CD14-positive monocyte (primary cell): ENCODE measurements around the gene CLN5. TPM values are rescaled to one million over a fixed set of nuclear protein-coding genes. Genes with fewer than 3 reads are reported as not detected.
"Not testable (repeated sequence)": the region's sequence is repeated elsewhere in the genome, so short reads cannot be mapped to it uniquely, and the experiment has no call there.

Experiments
- DNase-seq, 3 donors: peaks; one replicate each; pipeline ENCODE4 v3.0.0-alpha.2; 2011 to 2022
- H2AFZ ChIP-seq: 2 replicates; pipeline ENCODE4 v1.6.0; 2012; ENCODE audit warnings: mild to moderate bottlenecking, low read depth, low read length, inconsistent platforms; ENCODE audit not compliant: insufficient read depth, poor library complexity, severe bottlenecking
- H3K27ac ChIP-seq, 2 donors: 1 replicate in 1 of 2; 2 replicates in 1 of 2; pipeline ENCODE4 v1.5.1; 2012 to 2013; ENCODE audit warnings: low read length in 2 of 2, control low read depth in 1 of 2, inconsistent platforms in 1 of 2, low read depth in 1 of 2, mild to moderate bottlenecking in 1 of 2
- H3K27me3 ChIP-seq, 2 donors: one replicate each; pipeline versions ENCODE4 v1.6.0 to v1.6.1; 2011 to 2013; ENCODE audit warnings: low read length in 2 of 2; ENCODE audit not compliant: control insufficient read depth in 2 of 2, insufficient read depth in 2 of 2
- H3K36me3 ChIP-seq, 2 donors: replicated peaks in 1 of 2; 1 replicate in 1 of 2; 2 replicates in 1 of 2; pipeline versions ENCODE4 v1.5.1 to v1.6.1; 2012 to 2013; ENCODE audit warnings: low read length in 2 of 2, control low read depth in 1 of 2, inconsistent platforms in 1 of 2, mild to moderate bottlenecking in 1 of 2; ENCODE audit not compliant: insufficient read depth in 2 of 2, control insufficient read depth in 1 of 2
- H3K4me1 ChIP-seq, 2 donors: 1 replicate in 1 of 2; 2 replicates in 1 of 2; pipeline versions ENCODE4 v1.5.1 to v1.6.1; 2012 to 2013; ENCODE audit warnings: low read length in 2 of 2, control low read depth in 1 of 2, inconsistent platforms in 1 of 2, mild to moderate bottlenecking in 1 of 2, moderate library complexity in 1 of 2; ENCODE audit not compliant: insufficient read depth in 2 of 2, control insufficient read depth in 1 of 2
- H3K4me2 ChIP-seq: replicated peaks from 2 replicates; pipeline ENCODE3; 2012; ENCODE audit warnings: low read length, moderate library complexity, mild to moderate bottlenecking; ENCODE audit not compliant: poor library complexity, severe bottlenecking; ENCODE audit errors: extremely low read depth
- H3K4me3 ChIP-seq, 3 experiments: fragments of 200-600 bp in 1 of 3; sonication (generic) in 1 of 3; replicated peaks in 1 of 3; 1 replicate in 2 of 3; 2 replicates in 1 of 3; pipeline ENCODE4 v1.5.1; 2011 to 2013; ENCODE audit warnings: low read length in 3 of 3, mild to moderate bottlenecking in 3 of 3, control low read depth in 2 of 3, low read depth in 2 of 3, inconsistent platforms in 1 of 3, moderate library complexity in 1 of 3
- H3K79me2 ChIP-seq: 2 replicates; pipeline ENCODE4 v1.6.0; 2012; ENCODE audit warnings: mild to moderate bottlenecking, control low read depth, inconsistent platforms, low read length, moderate library complexity; ENCODE audit not compliant: insufficient read depth
- H3K9ac ChIP-seq: 2 replicates; pipeline ENCODE4 v1.6.0; 2017; ENCODE audit warnings: low read length, mild to moderate bottlenecking; ENCODE audit not compliant: insufficient read depth, poor library complexity, severe bottlenecking
- H3K9me3 ChIP-seq, 2 donors: replicated peaks in 1 of 2; 1 replicate in 1 of 2; 2 replicates in 1 of 2; pipeline versions ENCODE4 v1.5.1 to v1.6.1; 2012 to 2013; ENCODE audit warnings: low read length in 2 of 2, control low read depth in 1 of 2; ENCODE audit not compliant: control insufficient read depth in 1 of 2, insufficient read depth in 1 of 2
- H4K20me1 ChIP-seq: 2 replicates; pipeline ENCODE4 v1.6.0; 2012; ENCODE audit warnings: mild to moderate bottlenecking, low read length, control low read depth, moderate library complexity; ENCODE audit not compliant: insufficient read depth
- H3K27ac Mint-ChIP-seq, 7 donors: one replicate each; pipeline ENCODE4 v1.8.0; 2020; ENCODE audit warnings: mild to moderate bottlenecking in 7 of 7, mixed read lengths in 7 of 7, moderate library complexity in 6 of 7, inconsistent platforms in 2 of 7
- H3K27me3 Mint-ChIP-seq, 3 donors: one replicate each; pipeline ENCODE4 v1.8.0; 2021 to 2022; ENCODE audit warnings: low read depth in 3 of 3, mild to moderate bottlenecking in 3 of 3, mixed read lengths in 3 of 3, moderate library complexity in 3 of 3, inconsistent platforms in 1 of 3
- H3K36me3 Mint-ChIP-seq, 2 donors: one replicate each; pipeline ENCODE4 v1.8.0; 2020; ENCODE audit warnings: mixed read lengths in 2 of 2, inconsistent platforms in 1 of 2, mild to moderate bottlenecking in 1 of 2
- H3K4me1 Mint-ChIP-seq: one replicate; pipeline ENCODE4 v1.8.0; 2020; ENCODE audit warnings: mild to moderate bottlenecking, mixed read lengths
- H3K4me3 Mint-ChIP-seq, 2 donors: one replicate each; pipeline ENCODE4 v1.8.0; 2020; ENCODE audit warnings: mild to moderate bottlenecking in 2 of 2, mixed read lengths in 2 of 2, moderate library complexity in 1 of 2
- H3K9me3 Mint-ChIP-seq, 7 donors: one replicate each; pipeline ENCODE4 v1.8.0; 2020 to 2022; ENCODE audit warnings: mixed read lengths in 7 of 7, mild to moderate bottlenecking in 6 of 7, moderate library complexity in 6 of 7, inconsistent platforms in 2 of 7
- WGBS: methylation state at CpG from one replicate; pipeline ENCODE4 v1.1.5; 2013; ENCODE audit warnings: missing lambda C conversion rate; ENCODE audit not compliant: insufficient coverage; 5-methylcytosine and 5-hydroxymethylcytosine counted together
- intact Hi-C, 2 donors: fragments of 100-400 bp; cut with micrococcal nuclease; formaldehyde crosslinking; loops; one replicate each; pipeline versions ENCODE4 v1.15.0 to v1.15.1; 2023
- polyA plus RNA-seq, 3 donors: library from polyadenylated mRNA; depleted of rRNA in 1 of 3; unstranded in 2 of 3; stranded (reverse) in 1 of 3; fragments of 300-500 nt in 2 of 3; fragments of >200 nt in 1 of 3; fragmentation: Illumina TruSeq in 2 of 3; gene quantifications; 1 replicate in 2 of 3; 2 replicates in 1 of 3; pipeline ENCODE4 v1.2.3, GENCODE V29; 2012 to 2021
- TF ChIP-seq, protein P1 (sequence below): fragments of 200-600 bp; IDR thresholded peaks from one replicate; pipeline ENCODE4 v1.8.0; 2022; ENCODE audit warnings: antibody characterized with exemption, mild to moderate bottlenecking

Gene CLN5
- polyA plus RNA-seq, 3 donors: 9.8 to 22.1 (median 21.5) TPM

DNA sequence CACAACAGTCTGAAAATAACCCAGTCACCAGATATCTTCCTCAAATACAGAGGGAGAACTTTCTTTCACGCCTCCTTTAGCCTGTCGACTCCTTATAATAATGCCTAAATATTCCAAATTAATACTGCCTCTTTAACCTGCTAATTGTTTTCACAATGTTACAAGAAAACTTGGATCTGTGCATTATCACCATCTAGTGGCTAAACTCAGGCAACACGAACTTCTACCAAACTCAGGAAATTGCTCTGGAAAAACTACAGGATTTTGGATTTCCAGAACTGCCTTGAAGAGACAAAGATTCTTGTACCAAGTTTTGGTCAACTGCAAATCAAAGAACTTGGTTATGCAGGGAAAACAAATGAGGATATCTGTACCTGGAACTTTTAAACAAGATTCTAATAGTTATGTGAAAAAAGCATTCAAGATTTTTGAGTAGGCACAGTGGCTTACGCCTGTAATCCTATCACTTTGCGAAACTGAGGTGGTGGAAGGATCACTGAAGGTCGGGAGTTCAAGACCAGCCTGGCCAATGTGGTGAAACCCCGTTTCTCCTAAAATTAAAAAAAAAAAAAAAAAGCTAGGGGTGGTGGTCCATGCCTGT is 10.8 kb downstream of the CLN5 start:
- Mint-ChIP-seq H3K36me3 (peaks cover 45 to 72% of the 10 kb centered on the region in 2 donors), H3K4me3 (no peak overlapping the region), H3K4me1 (peaks cover 2% of the 10 kb centered on the region), H3K27ac (peak overlapping the region in 1 of 7 donors; percentile 12), H3K27me3 (no peaks in the 10 kb centered on the region), H3K9me3 (no peaks in the 10 kb centered on the region)
- no peaks in the 10 kb centered on the region for H3K4me1 ChIP-seq
- H4K20me1 ChIP-seq: peaks cover 74% of the 10 kb centered on the region
- H3K79me2 ChIP-seq: peaks cover 26% of the 10 kb centered on the region
- no peak overlapping the region for H3K4me2 ChIP-seq
- WGBS: 76% methylated on average over 5 of the region's 7 CpGs
- peaks cover 43 to 89% of the 10 kb centered on the region in 2 donors for H3K36me3 ChIP-seq
- no peak overlapping the region for H3K27ac ChIP-seq
- no peak overlapping the region for H3K9ac ChIP-seq
- intact Hi-C loops: no loop called here
- DNase-seq: peak in 1 of 3 donors; percentile 16
- TF ChIP-seq, protein P1, sequence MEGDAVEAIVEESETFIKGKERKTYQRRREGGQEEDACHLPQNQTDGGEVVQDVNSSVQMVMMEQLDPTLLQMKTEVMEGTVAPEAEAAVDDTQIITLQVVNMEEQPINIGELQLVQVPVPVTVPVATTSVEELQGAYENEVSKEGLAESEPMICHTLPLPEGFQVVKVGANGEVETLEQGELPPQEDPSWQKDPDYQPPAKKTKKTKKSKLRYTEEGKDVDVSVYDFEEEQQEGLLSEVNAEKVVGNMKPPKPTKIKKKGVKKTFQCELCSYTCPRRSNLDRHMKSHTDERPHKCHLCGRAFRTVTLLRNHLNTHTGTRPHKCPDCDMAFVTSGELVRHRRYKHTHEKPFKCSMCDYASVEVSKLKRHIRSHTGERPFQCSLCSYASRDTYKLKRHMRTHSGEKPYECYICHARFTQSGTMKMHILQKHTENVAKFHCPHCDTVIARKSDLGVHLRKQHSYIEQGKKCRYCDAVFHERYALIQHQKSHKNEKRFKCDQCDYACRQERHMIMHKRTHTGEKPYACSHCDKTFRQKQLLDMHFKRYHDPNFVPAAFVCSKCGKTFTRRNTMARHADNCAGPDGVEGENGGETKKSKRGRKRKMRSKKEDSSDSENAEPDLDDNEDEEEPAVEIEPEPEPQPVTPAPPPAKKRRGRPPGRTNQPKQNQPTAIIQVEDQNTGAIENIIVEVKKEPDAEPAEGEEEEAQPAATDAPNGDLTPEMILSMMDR: peak; percentile 66
- no peak overlapping the region for H2AFZ ChIP-seq
- no peaks in the 10 kb centered on the region for H3K9me3 ChIP-seq
- no peak overlapping the region for H3K4me3 ChIP-seq
- H3K27me3 ChIP-seq: no peaks in the 10 kb centered on the region

DNA sequence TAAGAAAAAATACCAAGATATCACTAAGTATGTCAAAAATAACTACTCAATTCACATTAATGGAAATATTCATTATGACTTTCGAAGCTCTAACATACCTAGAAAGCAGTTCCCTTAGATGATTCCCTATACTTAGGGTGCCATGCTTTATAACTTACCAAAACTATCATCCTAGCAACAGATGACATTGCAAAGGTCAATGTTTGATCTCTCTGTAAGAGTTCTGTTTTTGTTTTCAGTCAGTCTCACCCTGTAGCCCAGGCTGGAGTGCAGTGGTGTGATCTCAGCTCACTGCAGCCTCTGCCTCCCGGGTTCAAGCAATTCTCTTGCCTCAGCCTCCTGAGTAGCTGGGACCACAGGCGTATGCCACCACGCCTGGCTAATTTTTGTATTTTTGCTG is 16.5 kb downstream of the CLN5 start:
- H3K4me1 Mint-ChIP-seq, intact Hi-C loops, H3K9ac ChIP-seq, H3K4me3 Mint-ChIP-seq, H3K9me3 ChIP-seq, H3K9me3 Mint-ChIP-seq, H3K4me3 ChIP-seq, DNase-seq, H3K27me3 Mint-ChIP-seq, H3K4me2 ChIP-seq, H3K4me1 ChIP-seq, H2AFZ ChIP-seq, H3K27me3 ChIP-seq: not testable (repeated sequence)
- H3K79me2 ChIP-seq: peaks cover 79% of the 10 kb centered on the region
- peaks cover 98% of the 10 kb centered on the region for H4K20me1 ChIP-seq
- WGBS: 100% methylated on average over 2 of the region's 4 CpGs
- peak overlapping the region in 2 of 7 donors; percentile 43 to 50 for H3K27ac Mint-ChIP-seq
- H3K36me3 ChIP-seq: peaks cover 65 to 95% of the 10 kb centered on the region in 2 donors
- H3K27ac ChIP-seq: peak overlapping the region in 1 of 2 donors; percentile 34
- H3K36me3 Mint-ChIP-seq: peaks cover 60 to 74% of the 10 kb centered on the region in 2 donors
